HCT116 (cell line): ENCODE measurements around the gene SLC22A13.

Experiments used
- EGR1 ChIP-seq: IDR thresholded peaks from 2 replicates; pipeline ENCODE4 v1.6.1; 2012; ENCODE audit warnings: low read depth
- EZH2 ChIP-seq: fragments of 200-600 bp; sonication (generic); IDR thresholded peaks from 2 replicates; pipeline ENCODE4 v1.6.1; 2017; ENCODE audit warnings: antibody characterized with exemption, mixed run types
- EZH2phosphoT487 ChIP-seq: fragments of 200-600 bp; IDR thresholded peaks from 2 replicates; pipeline ENCODE4 v1.6.1; 2018; ENCODE audit warnings: antibody characterized with exemption, borderline replicate concordance
- POLR2A ChIP-seq: IDR thresholded peaks from 2 replicates; pipeline ENCODE4 v1.7.0; 2011; ENCODE audit warnings: borderline replicate concordance; ENCODE audit not compliant: insufficient read depth, insufficient read length; ENCODE audit errors: extremely low read depth
- POLR2AphosphoS5 ChIP-seq: IDR thresholded peaks from 2 replicates; pipeline ENCODE4 v1.6.1; 2011; ENCODE audit warnings: mild to moderate bottlenecking, low read depth, low read length, moderate library complexity
- RAD21 ChIP-seq: IDR thresholded peaks from 2 replicates; pipeline ENCODE4 v1.6.1; 2012; ENCODE audit warnings: low read depth, mild to moderate bottlenecking
- SIN3A ChIP-seq: IDR thresholded peaks from 2 replicates; pipeline ENCODE4 v1.6.1; 2012; ENCODE audit warnings: low read depth
- YY1 ChIP-seq: IDR thresholded peaks from 2 replicates; pipeline ENCODE4 v1.6.1; 2011; ENCODE audit warnings: low read length, low read depth, moderate library complexity, mild to moderate bottlenecking; ENCODE audit not compliant: insufficient replicate concordance; ENCODE audit errors: extremely low read depth
- ZNF274 ChIP-seq: fragments of 200-500 bp; sonication (Bioruptor generic); IDR thresholded peaks from 2 replicates; pipeline ENCODE4 v1.6.1; 2014; ENCODE audit warnings: mild to moderate bottlenecking, low read depth, low read length, inconsistent platforms
- TF ChIP-seq, protein P1 (sequence below), 3 experiments: fragments of 200-600 bp in 1 of 3; sonication (generic) in 1 of 3; IDR thresholded peaks in 2 of 3; conservative IDR thresholded peaks in 1 of 3; 2 replicates each; pipeline ENCODE4 v1.5.1; 2012 to 2017; ENCODE audit warnings: low read depth in 2 of 3, low read length in 2 of 3, antibody characterized with exemption in 1 of 3, borderline replicate concordance in 1 of 3, control low read depth in 1 of 3, mild to moderate bottlenecking in 1 of 3, mixed read lengths in 1 of 3, mixed run types in 1 of 3, moderate library complexity in 1 of 3; ENCODE audit not compliant: insufficient read depth in 1 of 3
- TF ChIP-seq, protein P2 (sequence below): IDR thresholded peaks from 2 replicates; pipeline ENCODE4 v1.6.1; 2011; ENCODE audit warnings: mild to moderate bottlenecking, low read length, moderate library complexity; ENCODE audit not compliant: insufficient replicate concordance; ENCODE audit errors: extremely low read depth
- TF ChIP-seq, protein P3 (sequence below): IDR thresholded peaks from 2 replicates; pipeline ENCODE4 v1.6.1; 2012

DNA sequence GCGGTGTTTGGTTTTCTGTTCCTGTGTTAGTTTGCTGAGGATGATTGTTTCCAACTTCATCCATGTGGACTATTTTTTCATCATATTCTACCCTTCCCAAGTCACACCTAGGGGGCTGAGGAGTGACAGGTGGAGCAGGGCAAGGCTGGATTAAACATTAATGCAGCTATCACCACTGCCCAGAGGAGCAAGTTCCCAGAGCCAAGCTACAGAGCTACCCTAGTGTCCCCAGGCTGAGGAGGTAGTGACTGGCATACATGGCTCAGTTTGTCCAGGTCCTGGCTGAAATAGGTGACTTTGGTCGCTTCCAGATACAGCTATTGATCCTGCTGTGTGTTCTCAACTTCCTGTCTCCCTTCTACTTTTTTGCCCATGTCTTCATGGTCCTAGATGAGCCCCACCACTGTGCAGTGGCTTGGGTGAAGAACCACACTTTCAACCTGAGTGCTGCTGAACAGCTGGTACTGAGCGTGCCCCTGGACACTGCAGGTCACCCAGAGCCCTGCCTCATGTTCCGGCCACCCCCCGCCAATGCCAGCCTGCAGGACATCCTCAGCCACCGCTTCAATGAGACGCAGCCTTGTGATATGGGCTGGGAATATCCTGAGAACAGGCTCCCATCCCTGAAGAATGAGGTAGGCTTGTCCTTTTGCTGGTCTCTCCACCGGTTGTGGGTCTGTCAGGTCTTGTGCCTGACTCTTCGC is at the start of gene SLC22A13:
- TF ChIP-seq ZNF274 (no peak), POLR2AphosphoS5 (no peak), EZH2 (no peak), EZH2phosphoT487 (no peak), RAD21 (no peak), EGR1 (no peak), YY1 (no peak), POLR2A (no peak), SIN3A (no peak)
- TF ChIP-seq, protein P1, sequence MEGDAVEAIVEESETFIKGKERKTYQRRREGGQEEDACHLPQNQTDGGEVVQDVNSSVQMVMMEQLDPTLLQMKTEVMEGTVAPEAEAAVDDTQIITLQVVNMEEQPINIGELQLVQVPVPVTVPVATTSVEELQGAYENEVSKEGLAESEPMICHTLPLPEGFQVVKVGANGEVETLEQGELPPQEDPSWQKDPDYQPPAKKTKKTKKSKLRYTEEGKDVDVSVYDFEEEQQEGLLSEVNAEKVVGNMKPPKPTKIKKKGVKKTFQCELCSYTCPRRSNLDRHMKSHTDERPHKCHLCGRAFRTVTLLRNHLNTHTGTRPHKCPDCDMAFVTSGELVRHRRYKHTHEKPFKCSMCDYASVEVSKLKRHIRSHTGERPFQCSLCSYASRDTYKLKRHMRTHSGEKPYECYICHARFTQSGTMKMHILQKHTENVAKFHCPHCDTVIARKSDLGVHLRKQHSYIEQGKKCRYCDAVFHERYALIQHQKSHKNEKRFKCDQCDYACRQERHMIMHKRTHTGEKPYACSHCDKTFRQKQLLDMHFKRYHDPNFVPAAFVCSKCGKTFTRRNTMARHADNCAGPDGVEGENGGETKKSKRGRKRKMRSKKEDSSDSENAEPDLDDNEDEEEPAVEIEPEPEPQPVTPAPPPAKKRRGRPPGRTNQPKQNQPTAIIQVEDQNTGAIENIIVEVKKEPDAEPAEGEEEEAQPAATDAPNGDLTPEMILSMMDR (IDR thresholded peaks at IDR 0.05 in 2 of 3, conservative IDR thresholded peaks at IDR 0.05 in 1 of 3; ENCODE audit: borderline replicate concordance in 1 of 3, insufficient read depth in 1 of 3, low read depth in 2 of 3, low read length in 2 of 3), result no peak
- TF ChIP-seq, protein P2, sequence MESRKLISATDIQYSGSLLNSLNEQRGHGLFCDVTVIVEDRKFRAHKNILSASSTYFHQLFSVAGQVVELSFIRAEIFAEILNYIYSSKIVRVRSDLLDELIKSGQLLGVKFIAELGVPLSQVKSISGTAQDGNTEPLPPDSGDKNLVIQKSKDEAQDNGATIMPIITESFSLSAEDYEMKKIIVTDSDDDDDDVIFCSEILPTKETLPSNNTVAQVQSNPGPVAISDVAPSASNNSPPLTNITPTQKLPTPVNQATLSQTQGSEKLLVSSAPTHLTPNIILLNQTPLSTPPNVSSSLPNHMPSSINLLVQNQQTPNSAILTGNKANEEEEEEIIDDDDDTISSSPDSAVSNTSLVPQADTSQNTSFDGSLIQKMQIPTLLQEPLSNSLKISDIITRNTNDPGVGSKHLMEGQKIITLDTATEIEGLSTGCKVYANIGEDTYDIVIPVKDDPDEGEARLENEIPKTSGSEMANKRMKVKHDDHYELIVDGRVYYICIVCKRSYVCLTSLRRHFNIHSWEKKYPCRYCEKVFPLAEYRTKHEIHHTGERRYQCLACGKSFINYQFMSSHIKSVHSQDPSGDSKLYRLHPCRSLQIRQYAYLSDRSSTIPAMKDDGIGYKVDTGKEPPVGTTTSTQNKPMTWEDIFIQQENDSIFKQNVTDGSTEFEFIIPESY, result no peak
- TF ChIP-seq, protein P3, sequence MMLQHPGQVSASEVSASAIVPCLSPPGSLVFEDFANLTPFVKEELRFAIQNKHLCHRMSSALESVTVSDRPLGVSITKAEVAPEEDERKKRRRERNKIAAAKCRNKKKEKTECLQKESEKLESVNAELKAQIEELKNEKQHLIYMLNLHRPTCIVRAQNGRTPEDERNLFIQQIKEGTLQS, result no peak
